Measurements from ENCODE around the gene CFAP53.

The CFAP53 gene

DNA sequence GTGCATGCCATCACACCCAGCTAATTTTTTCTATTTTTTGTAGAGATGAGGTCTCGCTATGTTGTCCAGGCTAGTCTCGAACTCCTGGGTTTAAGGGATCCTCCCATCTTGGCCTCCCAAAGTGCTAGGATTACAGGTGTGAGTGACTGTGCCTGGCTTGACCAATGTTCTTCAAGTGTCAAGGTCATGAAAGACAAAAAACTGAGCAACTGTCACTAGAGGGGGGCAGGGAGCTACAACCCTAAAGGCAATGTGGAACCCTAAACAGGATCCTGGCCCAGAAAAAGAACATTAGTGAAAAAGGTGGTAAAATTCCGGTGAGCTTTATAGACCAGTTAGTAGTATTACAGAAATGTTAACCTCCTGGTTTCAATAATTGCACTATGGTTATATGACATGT lies 78.6 kb downstream of the CFAP53 start:
- TF ChIP-seq, protein P1, sequence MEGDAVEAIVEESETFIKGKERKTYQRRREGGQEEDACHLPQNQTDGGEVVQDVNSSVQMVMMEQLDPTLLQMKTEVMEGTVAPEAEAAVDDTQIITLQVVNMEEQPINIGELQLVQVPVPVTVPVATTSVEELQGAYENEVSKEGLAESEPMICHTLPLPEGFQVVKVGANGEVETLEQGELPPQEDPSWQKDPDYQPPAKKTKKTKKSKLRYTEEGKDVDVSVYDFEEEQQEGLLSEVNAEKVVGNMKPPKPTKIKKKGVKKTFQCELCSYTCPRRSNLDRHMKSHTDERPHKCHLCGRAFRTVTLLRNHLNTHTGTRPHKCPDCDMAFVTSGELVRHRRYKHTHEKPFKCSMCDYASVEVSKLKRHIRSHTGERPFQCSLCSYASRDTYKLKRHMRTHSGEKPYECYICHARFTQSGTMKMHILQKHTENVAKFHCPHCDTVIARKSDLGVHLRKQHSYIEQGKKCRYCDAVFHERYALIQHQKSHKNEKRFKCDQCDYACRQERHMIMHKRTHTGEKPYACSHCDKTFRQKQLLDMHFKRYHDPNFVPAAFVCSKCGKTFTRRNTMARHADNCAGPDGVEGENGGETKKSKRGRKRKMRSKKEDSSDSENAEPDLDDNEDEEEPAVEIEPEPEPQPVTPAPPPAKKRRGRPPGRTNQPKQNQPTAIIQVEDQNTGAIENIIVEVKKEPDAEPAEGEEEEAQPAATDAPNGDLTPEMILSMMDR (IDR thresholded peaks at IDR 0.05; ENCODE audit: borderline replicate concordance, insufficient read depth, low read depth, low read length): no peak
- H3K4me3 ChIP-seq (ENCODE audit: low read depth, low read length): no peak overlapping the region

DNA sequence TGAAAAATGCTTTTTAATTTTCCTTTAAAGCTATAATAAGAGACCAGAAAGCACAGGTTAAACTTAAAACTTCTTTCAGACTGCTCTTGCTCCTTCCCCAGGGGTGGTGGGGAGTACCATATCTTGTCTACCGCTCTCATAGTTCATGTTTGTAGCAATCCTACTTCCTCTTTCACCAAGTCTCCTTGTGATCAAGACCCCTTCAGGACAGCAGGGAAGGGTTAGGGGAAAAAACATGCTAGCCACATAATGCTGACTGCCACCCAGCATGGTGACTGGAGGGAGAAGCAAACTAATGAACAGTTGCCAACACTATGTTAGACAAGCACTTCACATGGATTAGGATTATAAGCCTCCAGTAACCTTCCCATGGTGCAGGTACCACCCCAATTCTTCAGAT lies 79.9 kb downstream of the CFAP53 start:
- TF ChIP-seq, protein P1 (IDR thresholded peaks at IDR 0.05; ENCODE audit: borderline replicate concordance, insufficient read depth, low read depth, low read length): no peak

DNA sequence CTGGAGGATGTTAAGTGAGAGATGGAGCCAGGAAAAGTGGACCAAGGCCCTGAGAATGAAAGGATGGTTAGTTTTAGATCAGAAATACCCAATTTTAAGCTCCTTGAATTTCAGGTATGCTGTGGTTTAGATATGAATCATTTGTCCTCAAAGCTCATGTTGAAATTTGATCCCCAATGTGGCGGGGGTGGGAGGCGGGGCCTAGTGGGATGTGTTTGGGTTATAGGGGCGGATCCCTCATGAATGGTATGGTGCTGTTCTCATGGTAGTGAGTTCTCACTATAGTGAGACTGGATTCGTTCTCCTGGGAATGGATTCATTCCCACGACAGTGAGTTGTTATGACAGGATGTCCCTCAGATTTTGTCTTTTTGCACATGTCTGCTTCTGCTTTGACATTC lies 82.7 kb downstream of the CFAP53 start:
- TF ChIP-seq, protein P1 (IDR thresholded peaks at IDR 0.05; ENCODE audit: borderline replicate concordance, insufficient read depth, low read depth, low read length): no peak
- no peak overlapping the region for H3K4me3 ChIP-seq (ENCODE audit: low read depth, low read length)

More for the DNA sequence above, 79.9 kb downstream of the CFAP53 start:
- no peak overlapping the region for H3K4me3 ChIP-seq (ENCODE audit: low read depth, low read length)

DNA sequence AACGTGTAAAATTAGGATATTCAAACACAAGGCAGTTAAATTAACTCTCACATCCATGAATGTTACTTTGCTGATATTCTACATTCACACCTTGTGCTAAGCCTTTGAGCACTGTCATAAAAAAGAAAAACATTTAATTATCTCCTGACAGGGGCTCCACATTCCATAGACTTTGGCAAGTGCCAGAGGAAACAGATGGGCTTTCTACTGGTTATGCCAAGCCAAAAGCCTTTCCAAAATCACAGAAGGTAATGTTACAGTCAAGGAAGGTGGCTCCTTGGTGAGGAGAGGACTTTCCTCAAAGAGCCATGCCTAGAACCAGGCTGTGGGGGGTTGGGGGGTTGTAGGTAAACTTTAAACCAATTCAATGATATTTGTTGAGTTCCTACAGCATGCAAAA lies 83.8 kb downstream of the CFAP53 start:
- no peak overlapping the region for H3K4me3 ChIP-seq (ENCODE audit: low read depth, low read length)
- TF ChIP-seq, protein P1 (IDR thresholded peaks at IDR 0.05; ENCODE audit: borderline replicate concordance, insufficient read depth, low read depth, low read length): no peak

DNA sequence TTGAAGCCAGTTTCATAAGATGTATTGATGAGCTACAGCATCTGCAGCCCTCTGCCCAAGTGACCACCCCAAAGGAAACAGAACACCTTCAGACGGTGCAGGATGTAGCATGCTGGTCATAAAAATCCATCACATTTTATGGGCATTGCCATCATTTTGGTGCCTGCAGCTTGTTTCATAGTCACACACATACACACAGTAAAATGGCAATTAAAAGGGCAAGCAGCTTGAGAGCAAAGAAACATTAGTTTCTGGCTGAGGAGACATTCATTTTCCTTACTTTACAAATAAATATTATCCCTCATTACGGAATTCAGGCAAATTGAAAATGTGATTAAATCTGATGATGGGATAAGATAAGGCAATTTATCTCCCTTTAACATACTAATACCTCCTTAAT lies 84.7 kb downstream of the CFAP53 start:
- no peak overlapping the region for H3K4me3 ChIP-seq (ENCODE audit: low read depth, low read length)
- TF ChIP-seq, protein P1 (IDR thresholded peaks at IDR 0.05; ENCODE audit: borderline replicate concordance, insufficient read depth, low read depth, low read length): no peak

DNA sequence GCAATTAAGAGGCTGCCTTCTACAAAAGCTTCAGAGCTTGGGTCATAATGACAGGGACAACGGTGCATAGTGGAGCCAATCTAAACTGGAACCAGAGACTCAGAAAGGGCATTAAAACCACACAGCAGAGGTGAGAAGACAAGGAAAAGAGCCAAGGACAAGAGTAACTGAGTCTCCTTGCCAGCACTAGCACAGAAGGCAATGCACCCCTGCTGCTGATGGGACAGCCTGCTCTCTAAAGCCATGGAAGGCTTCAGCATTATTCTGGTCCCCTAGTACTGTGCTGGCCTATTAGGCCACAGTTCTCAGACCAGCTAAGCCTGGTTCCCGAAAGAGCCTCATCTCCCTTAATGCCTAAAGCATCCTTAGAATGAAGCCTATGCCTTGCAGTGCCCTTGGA lies 86.8 kb downstream of the CFAP53 start:
- TF ChIP-seq, protein P1 (IDR thresholded peaks at IDR 0.05; ENCODE audit: borderline replicate concordance, insufficient read depth, low read depth, low read length): no peak
- H3K4me3 ChIP-seq (ENCODE audit: low read depth, low read length): no peak overlapping the region

DNA sequence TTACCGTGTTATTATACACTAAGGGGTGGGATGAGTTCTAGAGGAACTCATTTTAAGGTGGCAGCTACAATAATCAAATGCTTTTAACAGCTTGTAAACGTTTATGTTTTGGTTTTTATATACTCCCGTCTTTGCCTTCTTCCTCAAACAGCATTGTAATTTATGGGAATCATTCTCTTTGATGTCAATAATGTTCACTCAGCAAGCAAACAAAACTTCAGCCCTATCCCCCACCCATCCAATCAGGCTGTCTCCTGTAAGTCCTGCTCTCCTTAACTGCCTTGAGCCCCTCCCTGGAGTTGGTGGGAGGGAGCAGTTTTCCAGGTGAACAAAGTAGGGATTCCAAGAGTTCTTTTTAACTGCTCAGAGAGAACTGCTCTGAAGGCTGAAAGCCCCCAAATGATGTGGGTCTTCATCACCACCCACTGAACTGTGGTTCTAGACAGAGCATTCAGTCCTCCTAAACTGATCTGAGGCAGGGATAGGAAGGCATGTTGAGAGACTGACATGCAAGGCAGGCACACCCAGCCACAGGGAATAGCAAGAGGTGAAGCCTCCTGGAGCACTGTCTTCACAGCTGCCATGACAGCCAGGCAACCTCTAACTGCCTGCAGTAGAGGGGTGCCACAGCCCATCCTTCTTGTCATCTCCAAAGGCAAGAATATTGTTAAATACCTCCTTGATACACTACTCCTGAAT lies 88.9 kb downstream of the CFAP53 start:
- TF ChIP-seq, protein P1 (IDR thresholded peaks at IDR 0.05; ENCODE audit: borderline replicate concordance, insufficient read depth, low read depth, low read length): no peak
- H3K4me3 ChIP-seq (ENCODE audit: low read depth, low read length): no peak overlapping the region
